GM18873 (cell line): ENCODE results near the gene IL4.
"Not testable (repeated sequence)": the region's sequence is repeated elsewhere in the genome, so short reads cannot be mapped to it uniquely, and the experiment has no call there.

Experiments
- ATAC-seq: cut with Tn5 transposase; IDR thresholded peaks from one replicate; pipeline ENCODE4 v1.9.1; 2021; ENCODE audit warnings: mild to moderate bottlenecking, moderate library complexity, moderate number of reproducible peaks; ENCODE audit not compliant: unreplicated experiment, low FRiP score

IL4 gene

DNA sequence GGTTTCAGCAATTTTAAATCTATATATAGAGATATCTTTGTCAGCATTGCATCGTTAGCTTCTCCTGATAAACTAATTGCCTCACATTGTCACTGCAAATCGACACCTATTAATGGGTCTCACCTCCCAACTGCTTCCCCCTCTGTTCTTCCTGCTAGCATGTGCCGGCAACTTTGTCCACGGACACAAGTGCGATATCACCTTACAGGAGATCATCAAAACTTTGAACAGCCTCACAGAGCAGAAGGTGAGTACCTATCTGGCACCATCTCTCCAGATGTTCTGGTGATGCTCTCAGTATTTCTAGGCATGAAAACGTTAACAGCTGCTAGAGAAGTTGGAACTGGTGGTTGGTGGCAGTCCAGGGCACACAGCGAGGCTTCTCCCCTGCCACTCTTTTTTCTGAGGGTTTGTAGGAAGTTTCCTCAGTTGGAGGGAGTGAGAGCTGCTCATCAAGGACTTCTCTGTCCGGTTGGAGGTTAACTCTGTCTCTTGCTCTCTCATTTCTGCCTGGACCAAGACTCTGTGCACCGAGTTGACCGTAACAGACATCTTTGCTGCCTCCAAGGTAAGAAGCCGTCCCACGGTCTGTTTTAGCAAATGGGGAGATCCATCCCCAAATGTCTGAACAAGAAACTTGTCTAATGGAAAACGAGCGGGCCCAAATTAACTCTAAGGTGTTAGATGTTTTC lies at the start of gene IL4:
TSS of gene IL4 (plus strand) at position 51 of the 692 bp plus-strand sequence. CDS start at position 113, 62 bp downstream.
- ATAC-seq = no peak

DNA sequence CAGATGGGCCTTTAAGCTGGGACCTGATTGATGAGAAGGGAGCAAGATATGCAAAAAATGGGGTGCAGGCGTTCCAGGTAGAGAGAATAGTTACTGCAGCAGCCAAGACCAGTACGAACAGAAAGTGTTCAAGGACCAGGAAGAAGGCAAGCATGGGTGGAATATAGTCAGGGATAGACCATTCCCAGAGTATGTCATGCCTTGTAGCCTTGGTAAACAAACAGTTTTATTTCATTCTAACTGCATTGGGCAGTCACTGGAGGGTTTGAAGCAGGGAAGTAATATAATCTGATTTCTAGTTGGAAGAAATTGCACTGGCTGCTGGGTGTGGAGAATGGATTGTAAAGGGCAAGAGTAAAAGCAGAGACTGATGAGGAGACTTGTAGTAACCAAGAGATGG lies 46.3 kb upstream of the IL4 start:
- ATAC-seq = no peak

DNA sequence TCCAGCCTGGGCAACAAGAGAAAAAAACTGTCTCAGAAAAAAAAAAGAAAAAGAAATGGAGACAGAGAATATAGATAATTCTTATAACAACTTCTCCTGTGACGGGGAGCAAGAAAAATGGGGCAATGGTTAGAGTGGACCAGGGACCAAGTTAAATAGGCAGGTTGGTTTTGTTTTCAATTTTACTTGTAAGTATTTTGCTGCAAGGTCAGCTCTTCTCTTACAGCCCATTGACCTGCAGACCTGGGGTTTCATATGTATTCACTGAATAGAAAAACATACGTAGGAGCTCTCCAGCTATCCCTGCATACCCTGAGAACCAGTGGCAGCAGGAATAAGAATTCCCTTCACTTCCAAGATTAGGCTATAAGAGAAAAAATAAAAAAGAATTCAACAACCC lies 45.0 kb upstream of the IL4 start:
- ATAC-seq = no peak

DNA sequence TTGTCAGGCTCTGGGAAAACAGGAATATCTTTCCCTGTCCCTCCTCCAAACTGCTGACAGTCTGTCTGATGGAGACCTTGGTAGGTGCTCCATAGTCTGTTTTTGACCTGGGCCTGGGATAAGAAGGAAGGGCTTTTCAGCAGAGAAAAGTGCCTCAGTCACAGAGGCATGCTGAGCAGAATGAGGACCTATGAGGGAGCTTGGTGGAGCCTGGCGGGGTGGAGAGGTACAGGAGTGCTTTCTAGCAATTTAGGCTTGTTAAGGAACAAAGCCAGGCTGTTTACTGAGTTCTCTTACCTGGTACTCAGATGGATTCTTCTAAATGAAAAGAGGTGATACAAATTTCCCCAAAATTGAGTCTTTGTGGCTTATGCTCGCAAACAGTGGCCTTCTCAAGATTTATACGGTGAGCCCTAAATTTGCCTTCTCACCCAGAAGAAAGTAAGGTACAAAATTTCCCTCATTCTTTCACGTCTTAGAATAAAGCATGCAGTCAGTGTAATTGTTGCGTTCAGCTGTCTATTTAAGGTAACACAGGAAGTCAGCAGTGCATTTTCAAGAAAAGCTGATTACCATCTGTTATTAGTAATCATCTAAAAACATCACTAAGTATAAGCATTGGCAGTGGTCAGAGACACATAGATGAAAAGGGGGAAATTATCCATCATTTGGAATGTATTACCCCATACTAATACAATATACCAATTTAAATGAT lies 44.4 kb upstream of the IL4 start:
- ATAC-seq = peak; percentile 57

DNA sequence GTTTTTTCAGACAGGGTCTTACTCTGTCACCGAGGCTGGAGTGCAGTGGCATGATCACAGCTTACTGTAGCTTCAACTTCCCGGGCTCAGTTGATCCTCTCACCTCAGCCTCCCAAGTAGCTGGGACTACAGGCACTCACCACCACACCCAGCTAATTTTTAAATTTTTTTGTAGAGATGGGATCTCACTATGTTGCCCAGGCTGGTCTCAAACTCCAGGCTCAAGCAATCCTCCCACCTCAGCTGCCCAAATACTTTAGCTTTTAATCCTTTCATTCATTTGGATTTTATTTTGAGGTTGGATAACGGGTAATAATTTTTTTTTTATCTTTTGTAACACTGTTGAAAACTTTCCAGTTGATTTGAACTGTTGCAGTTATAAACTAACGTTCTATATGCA lies 40.2 kb upstream of the IL4 start:
- ATAC-seq = not testable (repeated sequence)

DNA sequence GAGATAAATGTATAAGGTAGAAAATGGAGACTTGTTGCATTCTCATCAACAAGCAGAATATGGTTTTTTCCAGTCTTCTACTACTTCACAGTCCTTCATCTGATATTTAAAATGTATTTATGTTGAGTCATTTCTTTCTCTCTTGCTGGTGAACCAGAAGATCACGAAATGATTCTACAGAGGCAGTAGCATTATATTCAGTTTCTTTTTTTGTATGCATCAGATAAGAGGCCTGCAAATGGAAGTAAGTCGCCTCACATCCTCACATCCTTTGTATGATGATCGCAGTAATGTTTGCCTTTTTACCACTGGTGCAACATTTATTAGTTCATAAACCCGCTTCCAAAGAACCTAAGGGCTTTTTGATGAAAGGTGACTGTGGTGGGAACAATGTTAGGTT lies 37.9 kb upstream of the IL4 start:
- no peak for ATAC-seq

DNA sequence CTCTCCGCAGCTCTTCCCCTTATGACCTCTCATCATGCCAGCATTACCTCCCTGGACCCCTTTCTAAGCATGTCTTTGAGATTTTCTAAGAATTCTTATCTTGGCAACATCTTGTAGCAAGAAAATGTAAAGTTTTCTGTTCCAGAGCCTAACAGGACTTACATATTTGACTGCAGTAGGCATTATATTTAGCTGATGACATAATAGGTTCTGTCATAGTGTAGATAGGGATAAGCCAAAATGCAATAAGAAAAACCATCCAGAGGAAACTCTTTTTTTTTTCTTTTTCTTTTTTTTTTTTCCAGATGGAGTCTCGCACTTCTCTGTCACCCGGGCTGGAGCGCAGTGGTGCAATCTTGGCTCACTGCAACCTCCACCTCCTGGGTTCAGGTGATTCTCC lies 36.5 kb upstream of the IL4 start:
- ATAC-seq = no peak

DNA sequence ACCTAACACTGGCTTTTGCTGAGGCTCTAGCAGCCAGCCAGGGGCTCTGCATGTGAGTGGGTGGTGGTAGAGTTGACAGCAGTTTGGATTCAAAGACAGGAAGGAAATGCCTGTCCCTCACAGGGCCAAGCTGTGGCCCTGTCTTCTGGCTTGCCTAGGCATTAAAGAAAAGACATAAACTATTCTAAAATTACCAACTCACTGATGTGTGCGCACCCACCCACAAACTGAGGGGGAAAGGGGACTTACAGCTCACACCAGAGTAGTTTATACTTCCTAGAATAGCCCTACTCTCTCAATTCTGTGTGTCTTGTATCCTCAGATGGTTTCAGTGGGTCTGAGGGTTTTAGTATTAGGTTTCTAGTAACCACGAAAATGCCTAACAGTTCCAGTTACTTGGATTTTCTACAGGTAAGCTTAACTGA lies 34.1 kb upstream of the IL4 start:
- ATAC-seq = peak; percentile 54

DNA sequence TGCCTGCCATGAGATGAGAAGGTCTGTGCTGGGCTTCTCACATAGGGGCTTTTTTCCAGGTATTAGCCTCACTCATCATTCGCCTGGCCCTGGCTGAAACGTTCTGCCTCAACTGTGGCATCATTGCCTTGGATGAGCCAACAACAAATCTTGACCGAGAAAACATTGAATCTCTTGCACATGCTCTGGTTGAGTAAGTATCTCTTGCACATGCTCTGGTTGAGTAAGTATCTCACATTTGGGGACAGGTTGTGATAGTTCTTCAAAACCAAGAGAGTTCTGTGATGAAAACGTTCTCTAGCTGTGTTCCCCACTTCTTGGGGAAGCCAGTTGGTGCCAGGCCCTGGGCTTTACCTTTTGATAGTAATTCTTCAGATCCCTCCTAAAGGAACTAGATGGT lies 33.2 kb upstream of the IL4 start:
- ATAC-seq = no peak

DNA sequence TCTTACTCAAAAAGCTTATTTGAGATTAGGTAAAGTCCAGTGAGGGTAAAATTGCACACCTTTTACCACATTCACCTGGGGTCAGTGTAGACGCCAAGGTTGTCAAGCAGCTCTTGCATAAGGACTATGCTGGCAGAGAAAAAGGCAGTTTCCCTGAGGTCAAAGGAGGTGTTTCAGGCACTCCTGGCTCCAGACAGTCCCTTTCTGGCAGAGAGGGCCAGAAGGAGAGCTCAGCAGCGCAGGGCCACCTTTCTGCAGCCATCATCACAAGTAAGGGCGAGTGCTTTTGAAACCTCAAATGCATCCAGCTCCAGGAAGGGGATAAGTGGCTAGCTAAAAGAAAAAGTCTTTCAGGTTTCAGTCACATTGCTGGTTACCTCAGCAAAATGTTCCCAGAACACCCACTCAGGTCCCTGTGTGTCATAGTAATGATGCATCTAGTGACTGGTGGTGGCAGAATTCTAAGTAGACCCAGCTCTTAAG lies 32.5 kb upstream of the IL4 start:
- no peak for ATAC-seq

DNA sequence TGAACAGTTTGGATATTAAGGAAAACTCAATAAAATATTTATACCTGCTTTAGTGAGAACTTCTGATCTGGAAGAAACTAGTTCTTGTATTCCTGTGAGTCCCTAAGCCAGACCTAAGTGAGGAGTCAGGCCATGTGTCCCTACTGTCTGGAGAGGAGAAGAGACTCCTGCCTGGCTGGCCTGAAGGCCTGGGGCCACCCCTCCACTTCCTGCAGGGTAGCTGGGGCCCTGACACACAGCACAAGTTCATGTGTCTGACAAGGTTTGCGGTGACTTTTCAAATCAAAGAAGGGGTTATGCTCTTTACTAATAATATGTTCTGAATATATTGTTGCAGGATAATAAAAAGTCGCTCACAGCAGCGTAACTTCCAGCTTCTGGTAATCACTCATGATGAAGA lies 31.9 kb upstream of the IL4 start:
- no peak for ATAC-seq

DNA sequence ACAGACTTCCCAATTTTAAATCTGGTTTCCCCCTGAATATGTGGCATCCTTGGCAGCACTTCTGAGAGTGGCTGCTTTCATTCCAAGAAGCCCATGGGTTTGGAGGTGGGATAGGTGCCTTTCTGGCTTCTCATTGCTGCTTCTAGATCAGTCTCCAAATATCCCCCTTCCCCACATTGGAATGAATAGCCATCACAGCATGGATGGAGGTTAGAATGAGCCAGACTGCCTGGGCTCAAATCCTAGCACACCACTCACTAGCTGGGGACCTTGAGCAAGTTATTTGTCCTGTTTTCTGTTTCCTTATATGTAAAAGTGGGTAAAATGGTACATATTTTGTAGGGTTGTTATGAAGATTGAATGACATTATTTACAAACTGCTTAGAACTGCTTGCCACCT lies 29.6 kb upstream of the IL4 start:
- ATAC-seq = no peak

DNA sequence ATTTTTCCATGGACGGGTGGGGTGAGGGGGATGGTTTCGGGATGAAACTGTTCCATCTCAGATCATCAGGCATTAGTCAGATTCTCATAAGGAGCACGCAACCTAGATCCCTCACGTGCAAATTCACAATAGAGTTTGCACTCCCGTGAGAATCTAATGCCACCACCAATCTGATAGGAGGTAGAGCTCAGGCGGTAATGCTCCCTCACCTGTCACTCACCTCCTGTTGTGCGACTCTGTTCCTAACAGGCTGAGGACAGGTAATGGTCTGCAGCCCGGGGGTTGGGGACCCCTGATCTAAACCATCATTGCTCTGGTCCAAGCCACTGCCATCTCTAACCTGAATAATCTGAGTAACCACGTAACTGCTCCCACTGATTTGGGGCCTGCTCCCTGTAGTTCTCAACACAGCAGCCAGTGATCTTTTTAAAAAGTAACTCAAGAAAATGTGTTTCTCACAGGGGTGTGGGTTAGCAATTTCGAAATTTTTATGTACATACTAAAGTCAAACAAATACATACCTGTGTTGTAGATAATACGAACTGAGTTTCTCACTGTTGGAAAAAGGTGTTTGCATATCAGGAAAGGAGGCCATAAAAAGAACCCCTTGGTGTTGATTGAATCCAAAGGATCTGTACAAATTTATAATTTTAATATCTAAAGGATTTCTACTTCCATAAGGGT lies 27.1 kb upstream of the IL4 start:
- no peak for ATAC-seq

DNA sequence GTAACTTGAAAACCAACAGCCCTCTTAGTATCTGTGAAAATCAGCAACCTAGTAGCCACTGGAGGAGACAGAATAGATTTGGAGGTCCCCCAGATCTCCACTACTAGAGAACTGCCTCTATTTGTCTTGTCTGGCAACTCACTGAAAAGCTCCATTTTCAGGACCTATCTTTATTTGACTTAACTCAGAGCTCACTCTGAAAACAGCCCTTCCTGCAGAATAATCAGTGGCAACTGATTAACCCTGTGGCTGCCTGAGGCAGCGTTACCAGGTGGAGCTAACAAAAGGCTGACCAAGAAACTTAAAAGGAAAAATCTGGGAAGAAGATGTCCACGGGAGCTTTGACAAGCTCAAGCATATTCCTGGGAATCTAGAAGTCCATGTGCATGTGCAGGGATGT lies 26.3 kb upstream of the IL4 start:
- ATAC-seq = no peak

DNA sequence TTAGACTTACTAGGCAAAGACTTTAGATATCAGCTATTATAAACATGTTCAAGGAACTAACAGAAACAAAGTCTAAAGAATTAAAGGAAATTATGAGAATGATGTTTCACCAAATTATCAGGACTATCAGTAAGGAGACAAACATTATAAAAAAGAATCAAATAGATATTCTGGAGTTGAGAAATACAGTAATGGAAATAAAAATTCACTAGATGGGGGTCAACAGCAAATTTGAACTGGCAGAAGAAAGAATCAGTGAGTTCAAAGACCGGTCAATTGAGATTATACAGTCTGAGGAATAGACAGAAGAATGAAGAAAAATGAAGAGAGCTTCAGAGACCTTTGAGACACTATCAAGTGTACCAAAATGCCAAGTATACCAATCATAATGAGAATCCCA lies 25.4 kb upstream of the IL4 start:
- no peak for ATAC-seq

DNA sequence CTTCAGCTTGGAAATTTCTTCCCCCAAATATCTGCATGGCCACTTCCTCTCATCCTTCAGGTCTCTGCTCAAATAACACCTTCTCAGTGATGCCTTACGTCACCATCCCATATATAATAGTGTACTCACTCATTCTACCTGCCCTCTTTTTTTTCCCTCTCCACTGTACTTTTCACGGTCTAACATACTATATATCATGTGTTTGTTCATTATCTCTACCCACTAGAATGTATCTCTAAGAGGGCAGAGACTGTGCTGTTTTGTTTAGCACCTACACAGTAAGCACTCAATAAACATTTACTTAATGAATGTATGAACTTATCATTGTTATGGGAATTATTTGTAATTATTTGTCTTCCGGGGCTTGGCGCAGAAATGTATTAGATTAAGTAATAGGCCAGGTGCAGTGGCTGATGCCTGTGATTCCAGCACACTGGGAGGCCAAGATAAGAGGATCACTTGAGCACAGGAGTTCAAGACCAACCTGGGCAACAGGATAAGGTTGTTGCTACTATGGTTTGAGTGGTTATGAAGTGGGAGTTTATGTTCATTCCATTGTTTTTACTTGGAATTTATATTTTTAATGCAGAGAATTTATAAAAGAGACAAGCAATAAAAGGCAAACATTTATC lies 21.8 kb upstream of the IL4 start:
- no peak for ATAC-seq

DNA sequence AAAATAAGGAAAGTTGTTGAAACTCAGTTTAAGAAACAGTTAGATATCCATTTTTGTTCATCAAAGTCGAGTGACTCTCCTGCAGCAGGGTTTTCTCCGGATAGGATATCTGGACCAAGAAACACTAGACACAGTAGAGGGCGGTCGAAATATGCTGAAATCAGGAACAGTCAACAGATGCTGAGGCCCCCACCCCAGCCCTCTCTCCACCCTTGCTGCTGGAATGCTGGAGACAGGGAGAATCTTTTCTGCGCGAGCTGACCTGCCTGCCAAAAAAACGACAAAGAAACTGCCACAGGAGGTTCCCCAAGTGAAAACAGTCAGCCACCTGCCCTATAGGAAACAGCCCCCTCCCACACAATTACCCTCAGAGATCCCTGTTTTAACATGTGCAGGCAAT lies 20.1 kb upstream of the IL4 start:
- ATAC-seq = no peak

DNA sequence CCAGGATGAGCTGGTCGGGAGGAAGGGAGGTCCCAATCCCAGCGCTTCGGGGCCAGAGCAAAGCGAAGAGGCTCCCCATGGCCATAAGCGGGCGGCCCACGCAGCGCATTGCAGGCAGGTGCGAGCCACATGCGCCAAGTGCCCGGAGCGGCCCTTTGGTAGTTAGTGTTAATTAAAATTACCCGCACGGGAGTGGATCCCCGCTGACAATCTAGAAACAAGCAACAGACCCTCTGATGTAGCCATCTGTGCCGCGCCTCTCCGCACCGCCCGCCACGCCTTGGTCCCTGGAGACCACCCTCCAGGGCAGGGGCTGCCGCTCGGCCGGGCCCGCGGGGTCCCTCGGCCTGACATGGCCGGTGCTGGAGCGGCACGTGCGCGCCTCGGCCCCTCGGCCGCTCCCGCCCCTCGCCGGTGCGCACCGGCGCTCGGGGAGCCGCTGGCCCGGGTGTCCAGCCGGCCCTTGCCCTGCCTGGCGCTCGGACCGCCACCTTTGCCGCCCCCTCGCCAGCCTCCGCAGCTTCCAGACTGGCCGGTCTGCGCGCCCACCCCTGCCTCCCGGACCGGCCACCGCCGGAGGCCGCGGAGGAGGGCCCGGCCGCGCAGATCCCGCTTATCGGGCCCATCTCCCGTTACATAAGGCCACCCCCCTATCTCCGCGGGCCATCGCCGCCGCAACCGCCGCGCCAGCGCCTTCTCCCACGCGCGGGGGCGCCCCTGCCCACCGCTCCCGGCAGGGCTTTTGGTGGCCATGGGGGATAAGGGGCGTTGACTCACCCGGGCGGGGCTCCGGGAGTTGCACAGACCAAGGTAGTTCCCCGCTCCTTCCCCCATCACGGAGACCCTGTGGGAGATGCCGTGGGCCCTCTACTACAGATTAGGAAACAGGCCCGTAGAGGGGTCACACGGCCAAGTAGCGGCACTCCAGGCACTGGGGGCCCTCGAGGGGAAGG lies 17.7 kb upstream of the IL4 start:
- no peak for ATAC-seq

DNA sequence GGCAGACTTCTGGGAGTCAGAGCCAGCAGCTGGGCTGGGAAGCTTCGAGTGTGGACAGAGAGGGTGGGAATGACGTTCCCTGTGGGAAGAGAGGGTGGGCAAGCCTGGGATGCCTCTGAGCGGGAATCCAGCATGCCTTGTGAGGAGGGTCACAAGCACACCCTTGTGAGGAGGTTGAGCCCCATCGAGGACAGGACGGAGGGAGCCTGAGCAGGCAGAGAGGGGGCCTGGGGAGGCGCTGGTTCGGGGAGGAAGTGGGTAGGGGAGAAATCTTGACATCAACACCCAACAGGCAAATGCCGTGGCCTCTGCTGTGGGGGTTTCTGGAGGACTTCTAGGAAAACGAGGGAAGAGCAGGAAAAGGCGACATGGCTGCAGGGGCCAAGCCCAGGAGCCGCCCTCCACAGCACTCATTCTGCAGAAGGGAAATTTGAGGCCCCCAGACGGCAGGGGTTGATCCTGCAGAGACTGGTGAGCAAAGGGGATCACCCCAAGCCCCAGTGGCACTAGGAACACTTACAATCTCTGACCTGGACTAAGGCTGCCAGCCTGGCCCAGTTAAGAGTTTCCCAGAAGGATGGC lies 16.9 kb upstream of the IL4 start:
- ATAC-seq = no peak
